GM12865 (cell line): ENCODE data around the gene TTC28.
"Not testable (repeated sequence)": the region's sequence is repeated elsewhere in the genome, so short reads cannot be mapped to it uniquely, and the experiment has no call there.

Source experiments
- DNase-seq: peaks from one replicate; pipeline ENCODE4 v3.0.0; 2010; ENCODE audit warnings: low read depth
- H3K4me3 ChIP-seq: 2 replicates; pipeline ENCODE4 v1.5.1; 2011; ENCODE audit warnings: mild to moderate bottlenecking, low read depth, low read length, control low read depth
- CTCF ChIP-seq: IDR thresholded peaks from 2 replicates; pipeline ENCODE4 v1.5.1; 2011; ENCODE audit warnings: low read length, control low read depth, low read depth, inconsistent platforms; ENCODE audit not compliant: insufficient read depth; ENCODE audit errors: missing control alignments

TTC28 gene

GRCh38 chr22:28498044-28498443, 181.6 kb downstream of the TTC28 start:
- TF ChIP-seq CTCF = no peak
- no peak overlapping the region for H3K4me3 ChIP-seq
- no peak for DNase-seq

GRCh38 chr22:28497188-28497587, 182.5 kb downstream of the TTC28 start:
- no peak for TF ChIP-seq CTCF
- DNase-seq = no peak
- no peak overlapping the region for H3K4me3 ChIP-seq

GRCh38 chr22:28491289-28491688, 188.4 kb downstream of the TTC28 start:
- not testable (repeated sequence) for DNase-seq, H3K4me3 ChIP-seq

GRCh38 chr22:28488825-28489224, 190.8 kb downstream of the TTC28 start:
- no peak for TF ChIP-seq CTCF
- H3K4me3 ChIP-seq = no peak overlapping the region
- no peak for DNase-seq

- no peak overlapping the region for H3K4me3 ChIP-seq
- no peak for DNase-seq
- no peak for TF ChIP-seq CTCF
Measured at GRCh38 chr22:28484662-28485061, 195.0 kb downstream of the TTC28 start.

GRCh38 chr22:28481725-28482124, 197.9 kb downstream of the TTC28 start:
- H3K4me3 ChIP-seq = no peak overlapping the region
- DNase-seq = no peak
- no peak for TF ChIP-seq CTCF

GRCh38 chr22:28480000-28480715, 199.5 kb downstream of the TTC28 start:
- TF ChIP-seq CTCF = no peak
- DNase-seq = no peak
- H3K4me3 ChIP-seq = no peak overlapping the region
